ENCODE data around the gene DNAJA3. TPM values are rescaled to one million over a fixed set of nuclear protein-coding genes. Genes with fewer than 3 reads are reported as not detected.

DNAJA3 gene
- total RNA-seq, 1 donor from 2014 or later: 32.1 TPM

Small RNA genes lying within 50 kb of the gene (small RNA-seq; reads per million reads assigned to genes)
- not detected for gene AC012676.2

Other genes starting within 250 kb of the DNAJA3 start
- gene SRL, start 183.8 kb upstream of the DNAJA3 start, total RNA-seq: 0.16 TPM
- 13.7 TPM for gene TFAP4, start 152.8 kb upstream of the DNAJA3 start, total RNA-seq
- 5.1 TPM for gene GLIS2, start 109.8 kb upstream of the DNAJA3 start, total RNA-seq
- 21.2 TPM for gene PAM16, start 74.5 kb upstream of the DNAJA3 start, total RNA-seq
- gene VASN, start 54.0 kb upstream of the DNAJA3 start, total RNA-seq: 2.5 TPM
- gene CORO7, start 9.3 kb upstream of the DNAJA3 start, total RNA-seq: 38.8 TPM
- gene NMRAL1, start 48.8 kb downstream of the DNAJA3 start, total RNA-seq: 51.2 TPM
- gene HMOX2, start 50.5 kb downstream of the DNAJA3 start, total RNA-seq: 27.0 TPM
- 11.1 TPM for gene CDIP1, start 112.9 kb downstream of the DNAJA3 start, total RNA-seq
- gene C16orf96, start 130.5 kb downstream of the DNAJA3 start, total RNA-seq: not detected
- gene UBALD1, start 189.0 kb downstream of the DNAJA3 start, total RNA-seq: 1.7 TPM
- 41.5 TPM for gene MGRN1, start 199.0 kb downstream of the DNAJA3 start, total RNA-seq